GM21528 (cell line): ENCODE data around the gene BTBD19.
A peak's percentile ranks its signal among the peaks of the same experiment; 100 is the strongest.
"Not testable (repeated sequence)": the region's sequence is repeated elsewhere in the genome, so short reads cannot be mapped to it uniquely, and the experiment has no call there.

Experiments
- ATAC-seq: cut with Tn5 transposase; IDR thresholded peaks from one replicate; pipeline ENCODE4 v1.9.1; 2021; ENCODE audit warnings: mild to moderate bottlenecking, moderate library complexity; ENCODE audit not compliant: unreplicated experiment, low FRiP score

BTBD19 gene

DNA sequence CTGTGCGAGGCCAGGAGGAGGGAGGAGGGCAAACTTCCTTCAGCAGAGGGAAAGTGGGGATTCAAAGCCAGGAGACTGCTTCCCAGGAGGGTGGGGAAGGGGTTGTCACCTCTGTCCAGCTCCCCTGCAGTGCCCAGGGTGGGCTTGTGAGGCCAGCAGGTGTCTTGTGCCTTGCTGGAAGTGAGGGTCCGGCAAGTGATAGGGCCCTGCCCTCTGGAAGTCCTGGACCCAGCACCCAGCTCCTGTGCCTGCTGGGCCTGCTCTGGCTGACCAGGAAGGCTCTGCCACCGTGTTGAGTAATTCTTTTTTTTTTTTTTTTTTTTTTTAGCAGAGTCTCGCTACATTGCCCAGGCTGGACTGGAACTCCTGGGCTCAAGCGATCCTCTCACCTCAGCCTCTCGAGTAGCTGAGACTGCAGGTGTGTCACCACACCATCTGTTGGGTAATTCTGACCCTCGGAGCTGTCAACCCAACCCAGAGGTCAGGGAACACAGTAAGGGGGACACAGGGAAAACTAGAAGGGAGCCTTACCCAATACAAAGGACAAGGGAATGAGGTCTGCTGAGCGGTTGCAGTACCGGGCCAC, 21.4 kb upstream of the BTBD19 start:
- ATAC-seq: no peak

DNA sequence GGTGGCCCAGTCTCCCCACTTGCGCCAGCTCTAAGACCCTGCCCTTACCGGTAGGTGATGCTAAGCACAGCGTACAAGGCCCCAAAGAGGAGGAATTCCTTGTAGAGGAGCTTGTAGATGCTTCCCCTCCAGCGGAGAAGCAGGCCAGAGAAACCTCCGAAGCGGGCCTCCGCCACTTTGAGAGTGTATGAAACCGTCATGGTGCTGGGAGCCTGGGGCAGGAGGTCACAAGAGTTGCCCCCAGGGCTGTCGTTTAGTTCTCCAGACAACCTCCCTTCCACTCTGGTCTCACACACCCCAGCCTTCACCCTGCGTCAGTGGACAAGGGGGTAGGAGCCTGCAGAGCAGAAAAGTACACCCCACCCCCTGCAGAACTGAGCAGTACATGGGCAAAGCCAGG, 20.8 kb upstream of the BTBD19 start:
- no peak for ATAC-seq

DNA sequence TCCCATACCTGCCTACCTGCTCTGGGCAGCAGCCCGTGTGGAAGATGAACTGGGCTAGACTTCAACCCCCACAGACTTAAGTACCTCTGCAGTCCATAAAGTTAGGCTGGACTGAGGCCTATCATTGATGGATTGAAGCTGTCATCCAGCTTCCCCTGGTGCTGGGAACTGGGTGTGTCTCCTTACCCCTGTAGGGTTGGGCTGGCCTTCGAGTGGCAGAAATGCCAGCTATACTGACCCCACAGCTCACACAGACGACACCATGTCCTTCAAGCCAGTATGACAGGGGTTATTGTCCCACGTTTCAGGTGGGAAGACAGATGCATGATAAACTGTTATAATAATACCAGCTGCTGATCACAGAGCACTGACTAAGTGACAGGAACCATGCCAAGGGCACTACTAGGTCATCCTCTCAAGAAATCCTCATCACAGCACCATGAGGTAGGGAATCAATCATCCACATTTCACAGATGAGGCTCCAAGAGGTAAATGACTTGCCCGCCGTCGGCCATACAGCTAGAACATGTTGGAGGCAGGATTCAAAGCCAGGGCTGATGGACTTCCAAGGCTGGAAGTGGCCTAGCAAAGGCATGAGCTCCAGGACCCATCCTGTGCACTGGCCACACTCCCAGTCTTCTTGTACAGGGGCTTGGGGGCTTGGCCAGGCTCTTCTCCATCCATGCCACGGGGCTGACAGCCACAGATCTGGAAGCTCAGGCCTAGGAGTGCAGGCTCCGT, 20.0 kb upstream of the BTBD19 start, which contains the start of gene BEST4:
Gene BEST4, minus strand, starts transcription at position 51 of the 741 bp plus-strand sequence. CDS start 465 bp downstream, outside the sequence.
- ATAC-seq: no peak

DNA sequence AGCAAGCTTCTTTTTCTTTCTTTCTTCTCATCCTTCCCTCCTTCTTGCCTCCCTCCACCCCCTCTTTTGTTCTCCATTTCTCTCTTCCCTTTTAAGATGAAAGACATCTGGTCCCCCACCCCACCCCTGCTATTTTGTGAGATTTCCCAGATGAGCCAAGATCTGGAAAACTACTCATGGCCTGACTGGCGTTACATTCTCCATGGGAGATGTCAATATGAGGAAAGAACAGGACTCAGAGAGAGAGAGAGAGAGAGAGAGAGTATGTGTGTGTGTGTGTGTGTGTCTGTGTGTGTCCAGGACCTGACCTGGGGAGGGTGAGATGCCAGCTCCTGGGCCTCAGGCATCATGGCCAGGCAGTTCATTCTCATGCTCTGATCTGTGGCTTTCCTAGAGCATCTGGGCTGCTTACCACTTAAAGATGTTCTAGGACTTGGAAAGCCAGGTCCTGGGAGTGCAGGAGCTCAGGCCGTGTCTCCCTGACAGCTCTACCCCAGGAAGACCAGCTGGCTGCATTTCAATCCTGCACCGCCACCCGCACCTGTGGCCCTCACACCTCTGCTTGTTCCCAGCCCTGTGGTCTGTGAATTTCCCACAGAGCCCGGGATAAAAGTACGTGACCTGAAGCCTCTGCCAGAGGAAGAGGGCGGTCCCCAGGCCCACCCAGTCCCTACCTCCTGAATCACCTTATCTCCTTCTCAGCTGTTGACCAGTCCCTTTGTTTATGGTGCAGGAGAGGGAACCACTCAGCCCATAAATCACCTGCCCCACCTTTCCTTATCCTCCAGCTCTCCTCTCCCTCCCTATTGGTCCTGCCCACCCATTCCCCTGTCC, 17.1 kb upstream of the BTBD19 start:
- no peak for ATAC-seq

DNA sequence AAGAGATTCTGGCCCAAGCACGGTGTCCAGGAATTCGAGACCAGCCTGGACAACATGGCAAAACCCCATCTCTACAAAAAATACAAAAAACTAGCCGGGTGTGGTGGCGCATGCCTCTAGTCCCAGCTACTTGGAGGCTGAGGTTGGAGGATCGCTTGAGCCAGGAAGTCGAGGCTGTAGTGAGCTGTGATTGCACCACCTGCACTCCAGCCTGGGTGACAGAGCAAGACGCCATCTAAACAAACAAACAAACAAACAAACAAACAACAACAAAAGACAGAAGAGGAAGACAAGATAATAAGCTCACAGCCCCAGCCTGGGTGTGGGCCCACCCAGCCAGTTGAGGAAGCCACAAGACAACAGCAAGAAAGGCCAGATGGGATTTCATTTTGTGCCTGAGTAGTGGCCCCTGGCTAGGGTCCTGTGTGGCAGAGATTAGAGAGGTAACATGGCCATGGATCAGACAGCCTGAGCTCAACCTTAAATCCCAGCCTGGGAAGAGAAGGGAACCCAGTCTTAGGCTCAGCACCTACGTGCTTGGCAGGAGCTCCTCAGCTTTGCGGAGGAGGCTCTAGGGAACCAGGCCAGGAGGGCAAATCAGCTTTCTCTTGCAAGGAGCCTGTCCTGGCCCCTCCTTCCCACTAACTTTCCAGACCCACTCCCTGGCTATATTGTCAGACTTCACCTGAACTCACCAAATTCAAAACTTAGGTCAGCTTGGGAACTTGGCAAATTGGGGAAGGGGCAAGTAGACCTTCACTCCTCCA, 15.4 kb upstream of the BTBD19 start:
- no peak for ATAC-seq

DNA sequence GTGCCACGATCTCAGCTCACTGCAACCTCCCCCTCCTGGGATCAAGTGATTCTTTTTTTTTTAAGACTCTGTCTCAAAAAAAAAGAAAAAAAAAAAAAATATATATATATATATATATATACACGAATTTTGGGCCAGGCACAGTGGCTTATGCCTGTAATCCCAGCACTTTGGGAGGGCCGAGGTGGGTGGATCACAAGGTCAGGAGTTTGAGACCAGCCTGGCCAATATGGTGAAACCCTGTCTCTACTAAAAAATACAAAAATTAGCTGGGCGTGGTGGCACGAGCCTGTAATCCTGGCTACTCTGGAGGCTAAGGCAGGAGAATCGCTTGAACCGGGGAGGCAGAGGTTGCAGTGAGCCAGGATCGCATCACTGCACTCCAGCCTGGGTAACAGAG, 10.4 kb upstream of the BTBD19 start:
- ATAC-seq: not testable (repeated sequence)

DNA sequence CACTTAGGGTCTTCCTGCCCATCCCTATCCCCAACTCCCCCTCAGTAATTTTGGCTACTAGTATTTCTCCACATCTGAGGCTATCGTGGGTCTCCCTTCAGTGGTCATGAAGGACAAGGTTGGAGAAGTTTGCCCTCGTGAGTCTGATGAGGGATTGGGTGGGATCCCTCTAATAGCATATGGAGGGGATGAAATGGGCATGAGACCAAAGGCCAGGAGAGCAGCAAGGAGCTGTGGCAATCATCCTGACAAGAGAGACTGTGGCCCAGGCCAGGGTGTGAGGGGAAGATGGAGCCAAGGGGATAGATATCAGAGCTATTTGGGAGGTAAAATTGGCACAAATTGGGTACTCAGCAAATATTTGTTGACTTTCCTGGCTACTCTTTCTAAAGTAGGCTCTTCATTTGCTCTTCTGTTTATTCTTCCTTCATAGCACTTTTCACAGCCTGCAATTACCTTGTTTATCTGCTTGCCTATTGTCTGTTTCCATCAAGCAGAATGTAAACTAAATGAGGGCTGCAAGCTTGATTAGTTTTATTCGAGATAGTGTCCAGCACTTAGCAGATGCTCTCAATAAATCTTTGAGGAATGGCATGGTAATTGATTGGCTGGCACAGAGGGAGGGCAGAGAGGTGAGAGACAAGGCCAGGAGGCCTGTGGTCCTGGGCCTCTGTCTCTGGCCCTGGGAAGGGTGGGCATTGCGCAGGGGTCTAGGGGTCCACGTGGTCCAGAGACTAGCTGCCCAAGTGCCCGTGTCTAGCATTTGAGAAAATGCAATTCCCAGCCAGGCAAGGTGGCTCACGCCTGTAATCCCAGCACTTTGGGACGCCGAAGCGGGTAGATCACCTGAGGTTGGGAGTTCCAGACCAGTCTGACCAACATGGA, 9.6 kb upstream of the BTBD19 start:
- no peak for ATAC-seq

DNA sequence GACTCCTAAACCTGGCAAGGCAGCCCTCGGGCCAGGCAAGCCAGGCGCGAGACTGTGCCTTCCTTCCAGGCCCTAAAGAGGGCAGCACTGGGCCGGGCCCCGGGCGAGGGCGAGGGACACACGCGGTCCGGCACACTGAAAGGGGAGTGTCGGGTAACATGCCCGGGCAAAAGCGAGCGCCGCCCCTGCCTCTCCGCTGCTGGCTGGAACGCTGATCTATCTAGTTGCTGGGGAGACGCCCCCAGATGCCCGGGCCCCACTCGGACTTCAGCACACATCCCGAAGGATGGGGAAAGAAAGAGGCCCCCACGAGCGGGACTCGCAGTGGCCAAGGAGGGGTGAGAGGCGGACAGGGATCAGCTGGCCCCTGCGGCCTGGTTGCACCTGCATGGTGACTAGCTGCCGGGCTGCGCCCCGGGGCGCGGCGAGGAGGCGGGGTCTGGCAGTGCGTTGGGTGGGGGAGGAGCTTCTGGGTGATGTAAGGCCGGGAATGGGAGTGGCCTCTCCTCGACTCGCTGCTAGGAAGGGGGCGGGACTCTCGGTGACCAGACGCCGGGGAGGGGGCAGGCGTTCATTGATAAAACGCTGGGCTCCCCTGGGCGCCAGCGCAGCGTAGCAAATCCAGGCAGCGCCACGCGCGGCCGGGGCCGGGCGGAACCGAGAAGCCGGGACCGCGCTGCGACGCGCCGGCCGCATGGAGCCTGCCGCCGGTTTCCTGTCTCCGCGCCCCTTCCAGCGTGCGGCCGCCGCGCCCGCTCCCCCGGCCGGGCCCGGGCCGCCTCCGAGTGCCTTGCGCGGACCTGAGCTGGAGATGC, 8.3 kb upstream of the BTBD19 start, which contains the start of gene PLK3:
Gene PLK3, plus strand, starts transcription at position 608 of the 815 bp plus-strand sequence. Its CDS starts 87 bp downstream, at position 695.
- peak; percentile 77 for ATAC-seq

DNA sequence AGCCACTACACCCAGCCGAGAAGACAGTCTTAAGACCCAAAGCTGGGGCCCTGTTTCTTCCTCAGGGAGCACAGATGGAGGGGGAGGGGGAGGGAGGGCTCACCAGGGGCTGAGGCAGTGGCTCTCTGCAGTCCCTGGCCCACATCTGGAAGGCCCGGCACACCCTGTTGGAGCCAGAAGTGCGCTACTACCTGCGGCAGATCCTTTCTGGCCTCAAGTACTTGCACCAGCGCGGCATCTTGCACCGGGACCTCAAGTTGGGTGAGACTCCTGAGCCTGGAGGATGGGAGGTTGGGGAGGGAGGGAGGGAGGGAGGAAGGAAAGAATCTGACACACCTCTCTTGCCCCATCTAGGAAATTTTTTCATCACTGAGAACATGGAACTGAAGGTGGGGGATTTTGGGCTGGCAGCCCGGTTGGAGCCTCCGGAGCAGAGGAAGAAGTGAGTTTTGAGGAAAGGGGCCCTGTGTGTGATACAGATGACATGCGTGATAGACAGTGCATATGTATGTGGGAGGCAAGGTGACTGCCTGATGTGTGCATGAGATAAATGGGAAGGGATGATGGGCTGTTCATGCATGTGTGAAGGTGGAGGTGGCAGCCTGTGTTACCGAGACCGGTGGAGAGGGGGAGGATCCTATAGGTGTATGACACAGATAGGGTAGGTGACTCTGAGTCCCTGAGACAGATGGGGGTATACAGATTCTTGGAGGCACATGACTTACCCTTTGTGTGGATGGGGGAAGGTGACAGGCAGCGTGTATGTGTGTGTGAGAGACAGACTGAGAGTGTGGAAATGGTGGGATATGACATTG, 6.6 kb upstream of the BTBD19 start:
- ATAC-seq: no peak

DNA sequence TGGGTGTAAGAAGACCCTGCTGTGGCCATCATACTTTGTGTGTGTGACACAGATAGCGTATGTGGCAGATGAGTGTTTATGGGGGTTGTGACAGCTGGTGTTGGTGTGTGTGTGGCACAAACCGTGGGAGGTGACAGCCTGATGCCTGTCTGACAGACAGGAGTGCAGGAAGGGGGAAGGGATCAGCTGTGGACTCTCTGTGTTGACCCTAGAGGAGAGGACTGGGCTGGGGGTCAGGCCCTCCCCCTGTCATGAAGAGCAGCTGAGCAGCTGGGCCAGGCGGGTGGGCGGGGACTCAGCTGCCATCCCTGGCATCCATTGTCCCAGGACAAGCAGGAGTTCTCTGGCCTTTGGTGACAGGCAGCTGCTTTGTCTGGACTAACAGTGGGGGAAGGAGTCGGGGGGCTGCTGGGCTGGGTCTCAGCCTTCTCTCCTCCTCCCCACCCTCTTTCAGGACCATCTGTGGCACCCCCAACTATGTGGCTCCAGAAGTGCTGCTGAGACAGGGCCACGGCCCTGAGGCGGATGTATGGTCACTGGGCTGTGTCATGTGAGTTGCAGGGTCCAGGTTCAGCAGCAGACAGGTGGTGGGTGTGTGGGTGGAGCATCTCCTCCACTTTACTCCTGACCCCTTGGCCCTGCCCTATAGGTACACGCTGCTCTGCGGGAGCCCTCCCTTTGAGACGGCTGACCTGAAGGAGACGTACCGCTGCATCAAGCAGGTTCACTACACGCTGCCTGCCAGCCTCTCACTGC, 5.8 kb upstream of the BTBD19 start:
- ATAC-seq: no peak

DNA sequence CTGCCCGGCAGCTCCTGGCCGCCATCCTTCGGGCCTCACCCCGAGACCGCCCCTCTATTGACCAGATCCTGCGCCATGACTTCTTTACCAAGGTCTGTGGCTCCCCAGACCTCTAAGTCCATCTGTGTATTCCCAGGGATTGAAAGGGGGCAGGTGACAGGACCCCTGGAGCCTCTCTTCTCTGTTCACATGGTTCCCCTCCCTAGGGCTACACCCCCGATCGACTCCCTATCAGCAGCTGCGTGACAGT, 5.3 kb upstream of the BTBD19 start:
- ATAC-seq: no peak

DNA sequence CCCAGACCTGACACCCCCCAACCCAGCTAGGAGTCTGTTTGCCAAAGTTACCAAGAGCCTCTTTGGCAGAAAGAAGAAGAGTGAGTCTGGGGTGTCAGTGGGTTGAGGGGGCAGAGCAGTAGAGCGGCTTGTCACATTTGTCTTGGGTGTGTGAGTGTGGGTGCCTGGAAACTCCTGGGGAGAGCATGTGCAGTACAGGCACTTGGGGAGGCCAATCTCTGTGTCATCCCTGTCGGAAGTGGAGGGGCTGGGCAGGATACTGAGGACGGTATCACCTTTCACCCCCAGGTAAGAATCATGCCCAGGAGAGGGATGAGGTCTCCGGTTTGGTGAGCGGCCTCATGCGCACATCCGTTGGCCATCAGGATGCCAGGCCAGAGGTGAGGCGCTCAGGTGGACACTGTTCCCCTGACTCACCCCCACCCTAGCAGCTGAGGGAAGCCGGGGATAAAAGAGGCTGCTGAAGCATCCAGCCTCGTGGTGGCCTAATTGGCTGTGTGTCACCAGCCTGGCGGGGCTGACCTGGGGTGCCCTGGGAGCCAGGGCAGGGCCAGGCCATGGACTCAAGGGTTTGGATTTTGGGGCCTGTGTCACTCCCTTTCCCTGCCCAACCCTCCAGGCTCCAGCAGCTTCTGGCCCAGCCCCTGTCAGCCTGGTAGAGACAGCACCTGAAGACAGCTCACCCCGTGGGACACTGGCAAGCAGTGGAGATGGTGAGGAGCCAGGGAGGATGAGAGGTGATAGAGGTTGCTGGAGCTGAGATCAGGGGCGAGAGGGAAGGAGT, 4.8 kb upstream of the BTBD19 start:
- no peak for ATAC-seq

DNA sequence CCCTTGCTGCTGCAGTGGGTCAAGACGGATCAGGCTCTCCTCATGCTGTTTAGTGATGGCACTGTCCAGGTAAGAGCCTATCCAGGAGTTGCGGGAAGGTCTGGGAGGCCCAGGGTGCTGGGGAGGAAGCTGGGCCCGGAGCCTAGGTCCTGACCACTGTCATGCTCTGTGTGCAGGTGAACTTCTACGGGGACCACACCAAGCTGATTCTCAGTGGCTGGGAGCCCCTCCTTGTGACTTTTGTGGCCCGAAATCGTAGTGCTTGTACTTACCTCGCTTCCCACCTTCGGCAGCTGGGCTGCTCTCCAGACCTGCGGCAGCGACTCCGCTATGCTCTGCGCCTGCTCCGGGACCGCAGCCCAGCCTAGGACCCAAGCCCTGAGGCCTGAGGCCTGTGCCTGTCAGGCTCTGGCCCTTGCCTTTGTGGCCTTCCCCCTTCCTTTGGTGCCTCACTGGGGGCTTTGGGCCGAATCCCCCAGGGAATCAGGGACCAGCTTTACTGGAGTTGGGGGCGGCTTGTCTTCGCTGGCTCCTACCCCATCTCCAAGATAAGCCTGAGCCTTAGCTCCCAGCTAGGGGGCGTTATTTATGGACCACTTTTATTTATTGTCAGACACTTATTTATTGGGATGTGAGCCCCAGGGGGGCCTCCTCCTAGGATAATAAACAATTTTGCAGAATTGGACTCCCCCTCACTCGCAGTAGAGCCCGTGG, 2.9 kb upstream of the BTBD19 start:
- ATAC-seq: no peak

DNA sequence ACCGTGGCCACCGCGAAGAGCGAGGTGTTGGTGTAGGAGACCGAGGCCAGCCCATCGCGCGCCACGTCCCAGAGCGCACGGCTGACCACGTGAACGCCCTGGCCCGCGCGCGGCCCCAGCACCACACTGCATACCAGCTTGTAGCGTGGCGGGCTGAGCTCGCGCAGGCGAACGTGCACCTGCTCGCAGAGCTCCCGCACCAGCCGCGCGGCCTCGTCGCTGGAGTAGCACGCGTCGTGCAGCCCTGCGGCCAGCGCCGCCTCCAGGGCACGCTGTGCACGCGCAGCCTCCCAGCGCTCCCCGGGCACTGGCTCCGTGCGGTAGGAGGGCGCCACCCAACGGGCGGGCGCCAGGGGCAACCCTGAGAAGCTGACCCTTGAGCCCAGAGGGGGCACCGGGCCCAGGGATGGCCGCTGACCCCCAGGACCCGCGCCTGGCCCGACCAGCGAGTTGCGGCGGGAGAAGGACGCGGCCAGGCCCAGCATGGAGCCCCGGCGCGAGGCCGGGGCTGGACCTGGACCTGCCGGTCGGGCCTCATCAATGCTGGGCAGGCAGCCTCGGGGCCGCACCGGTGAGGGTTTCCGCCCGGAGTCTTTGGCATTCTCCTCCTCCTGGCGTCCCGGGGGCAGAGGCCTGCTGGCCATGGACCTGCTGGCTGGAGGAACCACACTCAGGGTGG, 2.2 kb upstream of the BTBD19 start:
- no peak for ATAC-seq

DNA sequence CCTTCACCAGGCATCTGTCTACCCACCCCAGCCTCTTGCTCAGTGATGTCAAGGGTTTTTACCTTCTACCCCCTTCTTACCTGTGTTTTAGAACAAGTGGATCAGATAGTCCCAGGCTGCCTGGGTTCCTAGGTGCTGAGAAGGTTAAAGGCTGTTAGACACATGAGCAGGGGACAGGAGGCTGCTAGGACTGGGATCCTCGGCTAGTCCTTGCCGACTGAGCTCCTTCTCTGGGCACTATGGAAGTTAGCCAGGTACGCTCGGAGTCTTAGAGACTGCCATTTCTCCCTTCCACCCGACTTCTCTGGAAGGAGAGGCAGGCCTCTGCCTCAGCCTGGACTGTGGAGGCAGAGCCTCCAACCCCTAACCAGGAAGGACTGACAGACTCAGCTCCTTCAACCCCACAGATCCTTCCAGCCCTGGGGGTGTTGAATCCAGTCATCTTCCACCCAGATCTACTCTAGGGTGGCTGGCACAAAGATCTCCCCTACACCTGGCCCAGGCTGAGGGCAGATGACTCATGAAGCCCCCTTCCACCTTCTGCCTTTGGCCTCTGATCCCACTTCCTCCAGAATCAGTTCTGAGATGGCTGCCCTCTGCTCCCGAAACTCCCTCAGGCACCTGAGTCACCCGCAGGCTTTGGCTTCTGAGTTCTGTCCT, 1.5 kb upstream of the BTBD19 start, which contains the start of gene DYNLT4:
Gene DYNLT4, minus strand, starts transcription at position 648 of the 660 bp plus-strand sequence. CDS start 683 bp downstream, outside the sequence.
- no peak for ATAC-seq
